Activated CD4-positive, alpha-beta T cell treated with anti-CD3 and anti-CD28 coated beads, Interleukin-2, amount 50 U/mL, for 24 hours (primary cell): ENCODE measurements around the gene HACD2.
"Not testable (repeated sequence)": the region's sequence is repeated elsewhere in the genome, so short reads cannot be mapped to it uniquely, and the experiment has no call there.

Source experiments
- DNase-seq, 2 donors: peaks; one replicate each; pipeline ENCODE4 v3.0.0-alpha.2; 2020; ENCODE audit warnings: low read depth in 1 of 2, low spot score in 1 of 2

HACD2 gene

GRCh38 chr3:123527046-123527445, 57.8 kb downstream of the HACD2 start:
- DNase-seq: no peak

- no peak for DNase-seq
Measured at GRCh38 chr3:123526474-123526873, 58.4 kb downstream of the HACD2 start.

- no peak for DNase-seq
Measured at GRCh38 chr3:123525433-123525832, 59.4 kb downstream of the HACD2 start.

- DNase-seq: no peak
Measured at GRCh38 chr3:123524981-123525380, 59.9 kb downstream of the HACD2 start.

- no peak for DNase-seq
Measured at GRCh38 chr3:123523023-123523412, 61.8 kb downstream of the HACD2 start.

- DNase-seq: no peak
Measured at GRCh38 chr3:123522320-123523022, 62.4 kb downstream of the HACD2 start.

- no peak for DNase-seq
Measured at GRCh38 chr3:123521179-123521969, 63.5 kb downstream of the HACD2 start.

- no peak for DNase-seq
Measured at GRCh38 chr3:123520656-123521055, 64.2 kb downstream of the HACD2 start.

GRCh38 chr3:123518892-123519485, 65.9 kb downstream of the HACD2 start:
- no peak for DNase-seq

GRCh38 chr3:123511726-123512125, 73.1 kb downstream of the HACD2 start:
- no peak for DNase-seq

GRCh38 chr3:123511084-123511483, 73.8 kb downstream of the HACD2 start:
- no peak for DNase-seq

GRCh38 chr3:123508178-123508577, 76.7 kb downstream of the HACD2 start:
- DNase-seq: no peak

GRCh38 chr3:123505820-123506219, 79.0 kb downstream of the HACD2 start:
- DNase-seq: no peak

- no peak for DNase-seq
Measured at GRCh38 chr3:123503203-123503602, 81.7 kb downstream of the HACD2 start.

- DNase-seq: no peak
Measured at GRCh38 chr3:123499322-123499721, 85.5 kb downstream of the HACD2 start.

- DNase-seq: no peak
Measured at GRCh38 chr3:123498761-123499160, 86.1 kb downstream of the HACD2 start.

GRCh38 chr3:123493912-123494311, 90.9 kb downstream of the HACD2 start:
- no peak for DNase-seq

GRCh38 chr3:123491966-123492587, 92.8 kb downstream of the HACD2 start:
- no peak for DNase-seq

- peak in 1 of 2 donors; percentile 24 for DNase-seq
Measured at GRCh38 chr3:123489400-123490004, 95.4 kb downstream of the HACD2 start.

GRCh38 chr3:123488645-123489347, 96.1 kb downstream of the HACD2 start:
- DNase-seq: no peak

- DNase-seq: not testable (repeated sequence)
Measured at GRCh38 chr3:123487063-123487462, 97.8 kb downstream of the HACD2 start.
